H9 (cell line): Measurements from ENCODE around the gene ENKUR. TPM values are rescaled to one million over a fixed set of nuclear protein-coding genes. Genes with fewer than 3 reads are reported as not detected.

Experiments used
- DNase-seq: peaks from one replicate; pipeline ENCODE4 v3.0.0-alpha.2; 2017
- H2AFZ ChIP-seq: one replicate; pipeline ENCODE4 v1.6.1; 2013; ENCODE audit warnings: mild to moderate bottlenecking, low read length, control low read depth, moderate library complexity
- H2AK5ac ChIP-seq: 2 replicates; pipeline ENCODE4 v1.6.1; 2013; ENCODE audit warnings: low read length, control low read depth, mixed read lengths; ENCODE audit not compliant: insufficient read length
- H2BK120ac ChIP-seq: one replicate; pipeline ENCODE4 v1.6.1; 2013; ENCODE audit warnings: low read depth, mild to moderate bottlenecking, low read length, control low read depth, inconsistent platforms; ENCODE audit not compliant: poor library complexity, severe bottlenecking
- H2BK12ac ChIP-seq: 2 replicates; pipeline ENCODE4 v1.6.1; 2013; ENCODE audit warnings: low read length, control low read depth, mixed read lengths, low read depth; ENCODE audit not compliant: insufficient read length
- H2BK15ac ChIP-seq: 2 replicates; pipeline ENCODE4 v1.6.1; 2013; ENCODE audit warnings: low read depth, low read length, control low read depth
- H2BK20ac ChIP-seq: one replicate; pipeline ENCODE4 v1.6.1; 2013; ENCODE audit warnings: low read depth, mild to moderate bottlenecking, low read length, control low read depth, inconsistent platforms; ENCODE audit not compliant: poor library complexity, severe bottlenecking
- H2BK5ac ChIP-seq: 2 replicates; pipeline ENCODE4 v1.6.1; 2013; ENCODE audit warnings: low read length, control low read depth, mixed read lengths; ENCODE audit not compliant: insufficient read length
- H3K14ac ChIP-seq: 2 replicates; pipeline ENCODE4 v1.6.1; 2013; ENCODE audit warnings: low read length, control low read depth; ENCODE audit not compliant: insufficient read depth
- H3K18ac ChIP-seq: 2 replicates; pipeline ENCODE4 v1.6.1; 2013; ENCODE audit warnings: low read depth, mild to moderate bottlenecking, mixed read lengths, low read length, control low read depth; ENCODE audit not compliant: insufficient read length
- H3K23ac ChIP-seq: 2 replicates; pipeline ENCODE4 v1.6.1; 2013; ENCODE audit warnings: low read length, control low read depth, mixed read lengths, low read depth; ENCODE audit not compliant: insufficient read length
- H3K23me2 ChIP-seq: 2 replicates; pipeline ENCODE4 v1.6.1; 2013; ENCODE audit warnings: low read depth, mild to moderate bottlenecking, mixed read lengths, low read length, control low read depth; ENCODE audit not compliant: insufficient read length, poor library complexity, severe bottlenecking
- H3K27ac ChIP-seq: 2 replicates; pipeline ENCODE4 v1.5.1; 2013; ENCODE audit warnings: low read length, control low read depth, mixed read lengths, low read depth; ENCODE audit not compliant: insufficient read length
- H3K27me3 ChIP-seq: 2 replicates; pipeline ENCODE4 v1.6.1; 2013; ENCODE audit warnings: low read length, control low read depth, inconsistent platforms; ENCODE audit not compliant: insufficient read depth
- H3K4ac ChIP-seq: 2 replicates; pipeline ENCODE4 v1.6.1; 2013; ENCODE audit warnings: low read depth, mild to moderate bottlenecking, control low read depth, inconsistent platforms, low read length, moderate library complexity
- H3K4me1 ChIP-seq: 2 replicates; pipeline ENCODE4 v1.6.1; 2013; ENCODE audit warnings: low read length, control low read depth, inconsistent platforms; ENCODE audit not compliant: insufficient read depth
- H3K4me2 ChIP-seq: 2 replicates; pipeline ENCODE4 v1.6.1; 2013; ENCODE audit warnings: low read length, control low read depth, mixed read lengths; ENCODE audit not compliant: insufficient read length, insufficient read depth
- H3K56ac ChIP-seq: 2 replicates; pipeline ENCODE4 v1.6.1; 2013; ENCODE audit warnings: low read depth, mild to moderate bottlenecking, mixed read lengths, low read length, control low read depth; ENCODE audit not compliant: insufficient read length
- H3K79me1 ChIP-seq: 2 replicates; pipeline ENCODE4 v1.6.1; 2013; ENCODE audit warnings: low read depth, mild to moderate bottlenecking, moderate library complexity, low read length, control low read depth, inconsistent platforms; ENCODE audit not compliant: insufficient read depth, poor library complexity, severe bottlenecking
- H3K79me2 ChIP-seq: 2 replicates; pipeline ENCODE4 v1.6.1; 2013; ENCODE audit warnings: low read length, control low read depth, inconsistent platforms; ENCODE audit not compliant: insufficient read depth
- H3K9ac ChIP-seq: 2 replicates; pipeline ENCODE4 v1.6.1; 2013; ENCODE audit warnings: low read length, control low read depth, mixed read lengths; ENCODE audit not compliant: insufficient read length; ENCODE audit errors: extremely low read depth
- H3K9me3 ChIP-seq: one replicate; pipeline ENCODE4 v1.6.1; 2013; ENCODE audit warnings: low read depth, low read length, inconsistent platforms; ENCODE audit not compliant: control insufficient read depth
- H3T11ph ChIP-seq: one replicate; pipeline ENCODE4 v1.6.1; 2013; ENCODE audit warnings: mild to moderate bottlenecking, low read length, control low read depth, inconsistent platforms
- H4K20me1 ChIP-seq: one replicate; pipeline ENCODE4 v1.6.1; 2013; ENCODE audit not compliant: control insufficient read depth, insufficient read length, insufficient read depth
- H4K5ac ChIP-seq: 2 replicates; pipeline ENCODE4 v1.6.1; 2013; ENCODE audit warnings: low read depth, mild to moderate bottlenecking, mixed read lengths, low read length, control low read depth; ENCODE audit not compliant: insufficient read length
- H4K8ac ChIP-seq: replicated peaks from 2 replicates; pipeline ENCODE4 v1.6.1; 2013; ENCODE audit warnings: low read length, control low read depth, mixed read lengths, low read depth; ENCODE audit not compliant: insufficient read length
- H4K91ac ChIP-seq: 2 replicates; pipeline ENCODE4 v1.6.1; 2013; ENCODE audit warnings: low read depth, mild to moderate bottlenecking, moderate library complexity, mixed read lengths, low read length, control low read depth; ENCODE audit not compliant: insufficient read length
- H3K27ac Mint-ChIP-seq, 3 experiments: 2 replicates in 2 of 3; 3 replicates in 1 of 3; pipeline ENCODE4 v1.8.0; 2020 to 2021; ENCODE audit warnings: mixed read lengths in 3 of 3, mild to moderate bottlenecking in 1 of 3, moderate library complexity in 1 of 3
- H3K27me3 Mint-ChIP-seq: 2 replicates; pipeline ENCODE4 v1.8.0; 2021; ENCODE audit warnings: low read depth, mild to moderate bottlenecking, moderate library complexity, mixed read lengths
- H3K36me3 Mint-ChIP-seq, 3 experiments: 2 replicates in 2 of 3; 3 replicates in 1 of 3; pipeline ENCODE4 v1.8.0; 2020 to 2021; ENCODE audit warnings: low read depth in 3 of 3, mixed read lengths in 3 of 3; ENCODE audit not compliant: insufficient read depth in 1 of 3
- H3K4me1 Mint-ChIP-seq, 2 experiments: 2 replicates each; pipeline ENCODE4 v1.8.0; 2020; ENCODE audit warnings: mixed read lengths in 2 of 2
- H3K4me3 Mint-ChIP-seq, 2 experiments: 2 replicates in 1 of 2; 3 replicates in 1 of 2; pipeline ENCODE4 v1.8.0; 2020 to 2021; ENCODE audit warnings: mild to moderate bottlenecking in 2 of 2, mixed read lengths in 2 of 2, moderate library complexity in 1 of 2
- H3K9me3 Mint-ChIP-seq, 2 experiments: 2 replicates in 1 of 2; 3 replicates in 1 of 2; pipeline ENCODE4 v1.8.0; 2020; ENCODE audit warnings: mild to moderate bottlenecking in 2 of 2, mixed read lengths in 2 of 2, moderate library complexity in 1 of 2
- WGBS: extraction: QIAGEN DNeasy Blood & Tissue Kit; methylation state at CpG from one replicate; pipeline ENCODE4 v1.1.7; 2013; ENCODE audit warnings: missing lambda C conversion rate, low lambda C conversion rate, mixed read lengths; ENCODE audit not compliant: insufficient read length; ENCODE audit errors: extremely low coverage; 5-methylcytosine and 5-hydroxymethylcytosine counted together
- total RNA-seq: library from RNA; stranded (reverse); gene quantifications from 2 replicates; pipeline ENCODE4 v1.2.1, GENCODE V29; 2021
- TF ChIP-seq, protein P1 (sequence below): fragments of 200-600 bp; sonication (generic); conservative IDR thresholded peaks from 3 replicates; pipeline ENCODE4 v1.8.0; 2021; ENCODE audit warnings: antibody characterized with exemption, mild to moderate bottlenecking

Gene ENKUR
- total RNA-seq, 1 experiment from 2014 or later: not detected

DNA sequence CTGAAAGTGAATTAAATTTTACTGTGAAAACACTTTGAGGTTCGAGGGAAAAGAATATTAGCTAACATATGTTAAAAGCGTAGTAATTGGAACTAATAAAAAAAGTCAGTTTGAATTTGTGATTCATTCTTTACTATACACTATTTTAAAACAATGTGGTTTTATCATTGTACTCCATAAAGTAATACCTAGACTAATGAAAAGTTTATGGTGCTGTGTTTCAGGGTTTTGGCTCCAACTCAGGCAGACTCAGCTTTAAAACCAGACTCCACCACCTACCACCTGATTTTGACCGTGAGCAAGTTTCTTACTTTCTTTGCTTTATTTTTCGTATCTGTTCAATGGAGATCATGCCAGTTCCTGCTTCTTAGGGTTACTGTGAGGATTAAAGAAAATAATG lies 54.4 kb downstream of the ENKUR start:
- H3K9me3 ChIP-seq: no peaks in the 10 kb centered on the region
- H2BK5ac ChIP-seq: no peak overlapping the region
- no peak overlapping the region for H2AFZ ChIP-seq
- H3K4me2 ChIP-seq: no peak overlapping the region
- no peaks in the 10 kb centered on the region for H3K23me2 ChIP-seq
- Mint-ChIP-seq H3K9me3 (no peaks in the 10 kb centered on the region), H3K4me3 (no peak overlapping the region), H3K4me1 (peaks cover 12 to 19% of the 10 kb centered on the region in 2 experiments), H3K27ac (peak overlapping the region in 1 of 3 experiments; percentile 56; a peak in 1 of 7 replicates), H3K36me3 (no peaks in the 10 kb centered on the region), H3K27me3 (no peaks in the 10 kb centered on the region)
- H3K79me2 ChIP-seq: no peaks in the 10 kb centered on the region
- no peaks in the 10 kb centered on the region for H3K27me3 ChIP-seq
- H3K56ac ChIP-seq: no peak overlapping the region
- H3K18ac ChIP-seq: no peak overlapping the region
- H3K23ac ChIP-seq: no peak overlapping the region
- TF ChIP-seq, protein P1, sequence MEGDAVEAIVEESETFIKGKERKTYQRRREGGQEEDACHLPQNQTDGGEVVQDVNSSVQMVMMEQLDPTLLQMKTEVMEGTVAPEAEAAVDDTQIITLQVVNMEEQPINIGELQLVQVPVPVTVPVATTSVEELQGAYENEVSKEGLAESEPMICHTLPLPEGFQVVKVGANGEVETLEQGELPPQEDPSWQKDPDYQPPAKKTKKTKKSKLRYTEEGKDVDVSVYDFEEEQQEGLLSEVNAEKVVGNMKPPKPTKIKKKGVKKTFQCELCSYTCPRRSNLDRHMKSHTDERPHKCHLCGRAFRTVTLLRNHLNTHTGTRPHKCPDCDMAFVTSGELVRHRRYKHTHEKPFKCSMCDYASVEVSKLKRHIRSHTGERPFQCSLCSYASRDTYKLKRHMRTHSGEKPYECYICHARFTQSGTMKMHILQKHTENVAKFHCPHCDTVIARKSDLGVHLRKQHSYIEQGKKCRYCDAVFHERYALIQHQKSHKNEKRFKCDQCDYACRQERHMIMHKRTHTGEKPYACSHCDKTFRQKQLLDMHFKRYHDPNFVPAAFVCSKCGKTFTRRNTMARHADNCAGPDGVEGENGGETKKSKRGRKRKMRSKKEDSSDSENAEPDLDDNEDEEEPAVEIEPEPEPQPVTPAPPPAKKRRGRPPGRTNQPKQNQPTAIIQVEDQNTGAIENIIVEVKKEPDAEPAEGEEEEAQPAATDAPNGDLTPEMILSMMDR: no peak
- no peak overlapping the region for H2BK120ac ChIP-seq
- DNase-seq: no peak
- no peak overlapping the region for H3T11ph ChIP-seq
- no peak overlapping the region for H3K9ac ChIP-seq
- no CpG with 5 or more reads among the region's 4 CpGs for WGBS
- no peak overlapping the region for H4K8ac ChIP-seq
- H2BK15ac ChIP-seq: no peak overlapping the region
- H4K91ac ChIP-seq: no peak overlapping the region
- no peak overlapping the region for H3K14ac ChIP-seq
- H4K20me1 ChIP-seq: no peaks in the 10 kb centered on the region
- no peak overlapping the region for H2BK20ac ChIP-seq
- peaks cover 6% of the 10 kb centered on the region; the same call in 1 of the 2 replicates for H3K4me1 ChIP-seq
- no peak overlapping the region for H2BK12ac ChIP-seq
- no peak overlapping the region for H3K27ac ChIP-seq
- H3K79me1 ChIP-seq: no peaks in the 10 kb centered on the region
- no peak overlapping the region for H2AK5ac ChIP-seq
- H3K4ac ChIP-seq: no peak overlapping the region
- no peak overlapping the region for H4K5ac ChIP-seq
